Measurements from ENCODE around the gene DGKG.

DNA sequence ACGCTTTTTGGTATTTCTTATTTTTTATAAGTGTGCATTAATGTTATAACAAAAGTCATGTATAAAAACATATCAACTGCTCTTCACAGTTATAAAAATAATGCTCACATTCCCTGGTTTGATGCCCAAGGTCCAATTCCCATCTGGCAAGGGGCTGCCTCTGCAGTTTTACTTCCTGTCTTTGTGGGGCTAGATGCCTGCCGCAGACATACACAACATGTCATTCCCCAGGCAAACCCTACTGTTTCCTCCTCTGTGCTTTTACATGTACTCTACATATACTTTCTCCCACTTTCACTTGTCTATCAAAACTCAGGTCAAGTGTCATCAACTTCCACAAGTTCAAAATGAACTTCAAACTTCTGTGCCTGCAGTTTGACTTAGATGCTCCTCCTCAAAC, 192.7 kb downstream of the DGKG start:
- TF ChIP-seq CTCF (IDR thresholded peaks at IDR 0.05), result no peak
- TF ChIP-seq POLR2A (IDR thresholded peaks at IDR 0.05), result no peak

Data from lower leg skin (tissue), 3 donors.